ENCODE data around the gene OR7G1. TPM values are rescaled to one million over a fixed set of nuclear protein-coding genes. Genes with fewer than 3 reads are reported as not detected.

OR7G1 gene
- total RNA-seq, 1 experiment from 2014 or later: not detected

- TF ChIP-seq ZNF317 (CRISPR knock-in tag; IDR thresholded peaks at IDR 0.05; ENCODE audit: borderline replicate concordance, low read depth): no peak
- no peak for TF ChIP-seq JAZF1 (CRISPR knock-in tag; IDR thresholded peaks at IDR 0.05)
- no peak for TF ChIP-seq ZNF532 (CRISPR knock-in tag; IDR thresholded peaks at IDR 0.05; ENCODE audit: borderline replicate concordance)
Measured at GRCh38 chr19:9139609-9140158, 24.1 kb upstream of the OR7G1 start (continued).

- Mint-ChIP-seq H3K27ac (no peak overlapping the region), H3K4me1 (no peaks in the 10 kb centered on the region), H3K9me3 (peaks cover 28% of the 10 kb centered on the region), H3K36me3 (peaks cover 12% of the 10 kb centered on the region; the same call in 1 of the 2 replicates), H3K27me3 (ENCODE audit: low read depth) (peaks cover 17% of the 10 kb centered on the region), H3K4me3 (no peak overlapping the region)
- DNase-seq (ENCODE audit: low spot score) (no peak), ATAC-seq (no peak)
- TF ChIP-seq HMGXB4 (CRISPR knock-in tag; IDR thresholded peaks at IDR 0.05): no peak
- no peak for TF ChIP-seq ATF2 (CRISPR knock-in tag; IDR thresholded peaks at IDR 0.05; ENCODE audit: borderline replicate concordance, low read depth)
- TF ChIP-seq PRDM15 (CRISPR knock-in tag; IDR thresholded peaks at IDR 0.05): no peak
- no peak for TF ChIP-seq E2F5 (CRISPR knock-in tag; IDR thresholded peaks at IDR 0.05)
- TF ChIP-seq ZNF138 (CRISPR knock-in tag; conservative IDR thresholded peaks at IDR 0.05): no peak
- no peak for TF ChIP-seq CREB1 (CRISPR knock-in tag; IDR thresholded peaks at IDR 0.05)
- TF ChIP-seq GRHL2 (CRISPR knock-in tag; IDR thresholded peaks at IDR 0.05; ENCODE audit: insufficient replicate concordance, severe bottlenecking): no peak
- ChIA-PET CTCF (interaction anchor here (0.5 to 0.7 kb wide), 2 partner anchors 208 to 753 kb away, joined by 4 to 6 read pairs; no protein-coding TSS in a partner anchor), POLR2A (no interaction called here)
Measured at GRCh38 chr19:9132422-9132821, 16.9 kb upstream of the OR7G1 start.
